ENCODE results near the gene DLGAP1. TPM values are rescaled to one million over a fixed set of nuclear protein-coding genes. Genes with fewer than 3 reads are reported as not detected.
A peak's percentile ranks its signal among the peaks of the same experiment; 100 is the strongest.

Gene DLGAP1
- total RNA-seq, 1 experiment from 2014 or later = 27.5 TPM

DNA sequence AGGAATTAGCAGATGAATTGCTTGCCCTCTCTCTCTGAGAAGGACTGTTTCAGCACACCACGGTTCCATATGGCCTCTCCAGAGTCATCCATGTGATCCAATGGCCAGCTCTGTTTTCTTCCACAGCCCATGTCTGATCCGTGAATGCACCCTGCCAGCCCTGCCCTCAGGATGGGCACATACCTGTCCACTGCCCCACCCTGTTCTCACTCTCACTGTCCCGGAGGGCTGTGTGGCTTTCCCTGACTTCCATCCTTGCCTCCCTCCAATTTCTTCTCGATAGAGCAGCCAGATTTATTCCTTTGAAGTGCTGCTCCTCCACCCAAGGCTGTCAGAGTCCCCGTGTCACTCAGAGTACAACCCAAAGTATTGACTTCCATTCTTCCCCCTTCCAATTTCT lies 662.0 kb downstream of the DLGAP1 start:
- no peak for DNase-seq (ENCODE audit: low read depth, low spot score)
- in situ Hi-C loops (cut with HindIII; ENCODE audit: low pct_unique_long_range_greater_than_20kb, low sequenced_read_pairs) = no loop called here

GRCh38 chr18:3792711-3793110 lies 662.4 kb downstream of the DLGAP1 start:
- in situ Hi-C loops (cut with HindIII; ENCODE audit: low pct_unique_long_range_greater_than_20kb, low sequenced_read_pairs) = no loop called here
- DNase-seq (ENCODE audit: low read depth, low spot score) = no peak

DNA sequence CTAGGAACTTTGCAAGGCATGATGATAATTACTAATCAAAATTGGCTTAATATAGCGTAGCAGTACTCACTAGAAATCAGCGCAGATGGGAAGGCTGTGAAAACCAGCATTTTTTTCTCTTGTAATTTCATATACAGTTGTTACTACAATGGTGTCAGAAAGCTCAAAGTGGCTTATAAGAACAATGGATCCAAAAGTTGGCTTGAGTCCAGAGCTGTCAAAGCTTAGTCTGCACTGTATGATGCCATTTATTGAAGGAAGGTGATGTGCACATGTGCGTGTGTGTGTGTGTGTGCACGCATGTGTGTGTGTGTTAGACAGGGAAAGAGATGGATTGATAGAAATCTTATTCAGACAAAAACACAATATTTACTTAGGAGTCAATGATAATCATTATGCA lies 663.9 kb downstream of the DLGAP1 start:
- in situ Hi-C loops (cut with HindIII; ENCODE audit: low pct_unique_long_range_greater_than_20kb, low sequenced_read_pairs) = no loop called here
- no peak for DNase-seq (ENCODE audit: low read depth, low spot score)

GRCh38 chr18:3790703-3791102 lies 664.4 kb downstream of the DLGAP1 start:
- no peak for DNase-seq (ENCODE audit: low read depth, low spot score)
- in situ Hi-C loops (cut with HindIII; ENCODE audit: low pct_unique_long_range_greater_than_20kb, low sequenced_read_pairs) = no loop called here

- in situ Hi-C loops (cut with HindIII; ENCODE audit: low pct_unique_long_range_greater_than_20kb, low sequenced_read_pairs) = no loop called here
- no peak for DNase-seq (ENCODE audit: low read depth, low spot score)
Observed at GRCh38 chr18:3789525-3789924, 665.6 kb downstream of the DLGAP1 start.

DNA sequence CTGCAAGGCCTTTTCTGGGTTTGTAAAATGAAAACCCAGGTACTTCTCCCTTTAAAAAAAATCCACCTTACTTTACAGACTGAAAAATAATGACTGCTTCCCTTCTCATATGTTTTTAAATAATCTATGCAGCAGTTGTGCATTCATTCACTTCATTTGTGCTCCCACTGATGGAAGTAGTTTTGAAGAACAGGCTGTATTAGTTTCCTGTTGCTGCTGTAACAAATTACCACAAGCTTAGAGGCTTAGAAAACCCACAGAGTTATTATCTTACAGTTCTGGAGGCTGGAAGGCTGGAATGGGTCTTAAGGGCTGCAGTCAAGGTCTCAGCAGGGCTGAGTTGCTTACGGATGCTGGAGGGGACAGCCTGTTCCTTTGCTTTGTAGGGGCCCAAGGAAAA lies 670.2 kb downstream of the DLGAP1 start:
- in situ Hi-C loops (cut with HindIII; ENCODE audit: low pct_unique_long_range_greater_than_20kb, low sequenced_read_pairs) = no loop called here
- DNase-seq (ENCODE audit: low read depth, low spot score) = no peak

DNA sequence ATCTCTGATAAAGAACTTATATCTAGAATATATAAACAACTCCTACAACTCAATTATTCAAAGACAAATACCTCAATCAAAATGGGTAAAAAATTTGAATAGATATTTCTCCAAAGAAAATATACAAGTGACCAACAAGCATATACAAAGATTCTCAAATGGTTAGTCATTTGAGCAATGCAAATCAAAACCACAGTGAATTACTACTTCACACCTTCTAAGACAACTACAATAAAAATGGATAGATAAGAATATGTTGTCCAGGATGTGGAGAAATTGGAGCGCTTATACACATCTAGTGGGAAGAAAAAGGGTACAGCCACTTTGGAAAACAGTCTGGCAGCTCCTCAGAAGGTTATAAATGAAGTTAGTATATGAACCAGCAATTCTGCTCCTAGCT lies 672.2 kb downstream of the DLGAP1 start:
- in situ Hi-C loops (cut with HindIII; ENCODE audit: low pct_unique_long_range_greater_than_20kb, low sequenced_read_pairs) = no loop called here
- DNase-seq (ENCODE audit: low read depth, low spot score) = no peak

- in situ Hi-C loops (cut with HindIII; ENCODE audit: low pct_unique_long_range_greater_than_20kb, low sequenced_read_pairs) = no loop called here
- DNase-seq (ENCODE audit: low read depth, low spot score) = no peak
Observed at GRCh38 chr18:3777719-3778118, 677.4 kb downstream of the DLGAP1 start.

- DNase-seq (ENCODE audit: low read depth, low spot score) = no peak
- in situ Hi-C loops (cut with HindIII; ENCODE audit: low pct_unique_long_range_greater_than_20kb, low sequenced_read_pairs) = no loop called here
Observed at GRCh38 chr18:3777122-3777521, 678.0 kb downstream of the DLGAP1 start.

DNA sequence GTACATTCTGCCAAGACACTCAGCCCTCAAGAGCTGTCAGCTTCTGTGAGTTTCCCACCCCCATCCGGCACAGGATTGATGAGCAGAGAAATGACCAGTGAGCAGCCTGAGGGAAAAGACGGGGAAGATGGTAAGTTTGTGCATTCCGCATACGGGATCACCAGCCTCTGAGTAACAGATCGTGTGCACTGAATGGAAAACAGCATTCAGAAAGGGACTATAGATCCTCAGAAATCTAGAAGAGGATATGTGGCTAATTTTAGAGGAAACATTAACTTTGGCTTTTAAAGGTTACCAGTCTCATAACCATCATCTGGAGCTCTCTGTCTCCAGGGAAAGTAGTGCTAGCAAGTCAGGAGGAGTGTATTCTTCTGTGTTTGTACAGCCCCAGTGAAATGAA lies 679.1 kb downstream of the DLGAP1 start:
- in situ Hi-C loops (cut with HindIII; ENCODE audit: low pct_unique_long_range_greater_than_20kb, low sequenced_read_pairs) = no loop called here

GRCh38 chr18:3773303-3773702 lies 681.8 kb downstream of the DLGAP1 start:
- in situ Hi-C loops (cut with HindIII; ENCODE audit: low pct_unique_long_range_greater_than_20kb, low sequenced_read_pairs) = no loop called here
- no peak for DNase-seq (ENCODE audit: low read depth, low spot score)

More for the DNA sequence above, 679.1 kb downstream of the DLGAP1 start:
- DNase-seq (ENCODE audit: low read depth, low spot score) = peak; percentile 93

- peak; percentile 94 for DNase-seq (ENCODE audit: low read depth, low spot score)
- in situ Hi-C loops (cut with HindIII; ENCODE audit: low pct_unique_long_range_greater_than_20kb, low sequenced_read_pairs) = no loop called here
Observed at GRCh38 chr18:3771121-3771971, 683.8 kb downstream of the DLGAP1 start.

DNA sequence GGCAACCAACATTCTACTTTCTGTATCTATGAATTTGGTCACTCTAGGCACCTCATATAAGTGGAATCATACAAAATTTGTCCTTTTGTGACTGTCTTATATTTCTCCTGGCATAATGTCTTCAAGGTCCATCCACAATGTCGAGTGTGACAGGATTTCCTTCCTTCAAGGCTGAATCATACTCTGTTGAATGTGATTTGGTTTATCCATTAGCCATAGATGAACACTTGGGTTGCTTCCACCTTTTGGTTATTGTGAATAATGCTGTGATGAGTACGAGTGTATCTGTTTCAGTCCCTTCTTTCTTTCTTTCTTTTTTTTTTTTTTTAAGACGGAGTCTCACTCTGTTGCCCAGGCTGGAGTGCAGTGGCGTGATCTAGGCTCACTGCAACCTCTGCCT lies 693.8 kb downstream of the DLGAP1 start:
- no peak for DNase-seq (ENCODE audit: low read depth, low spot score)
- in situ Hi-C loops (cut with HindIII; ENCODE audit: low pct_unique_long_range_greater_than_20kb, low sequenced_read_pairs) = no loop called here

DNA sequence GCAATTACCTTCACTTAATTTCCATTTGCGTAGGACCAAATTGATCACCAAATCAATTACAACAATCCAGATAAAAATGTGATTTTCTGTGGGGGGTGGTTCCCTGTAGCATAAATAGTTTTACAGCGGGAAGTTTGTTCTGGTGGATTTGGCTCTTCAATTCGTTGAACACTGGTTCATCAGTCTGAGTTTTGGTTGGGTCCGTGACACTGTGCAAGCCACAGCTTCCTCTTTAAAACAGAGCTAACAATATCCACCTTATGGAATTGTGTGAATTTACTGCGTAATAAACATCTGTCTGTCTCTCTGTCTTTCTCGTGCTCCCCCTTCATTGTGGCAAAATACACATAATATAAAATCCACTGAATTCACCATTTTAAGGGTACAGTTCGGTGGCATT lies 694.4 kb downstream of the DLGAP1 start:
- no peak for DNase-seq (ENCODE audit: low read depth, low spot score)
- in situ Hi-C loops (cut with HindIII; ENCODE audit: low pct_unique_long_range_greater_than_20kb, low sequenced_read_pairs) = no loop called here

- DNase-seq (ENCODE audit: low read depth, low spot score) = no peak
- in situ Hi-C loops (cut with HindIII; ENCODE audit: low pct_unique_long_range_greater_than_20kb, low sequenced_read_pairs) = no loop called here
Observed at GRCh38 chr18:3759099-3759498, 696.0 kb downstream of the DLGAP1 start.

DNA sequence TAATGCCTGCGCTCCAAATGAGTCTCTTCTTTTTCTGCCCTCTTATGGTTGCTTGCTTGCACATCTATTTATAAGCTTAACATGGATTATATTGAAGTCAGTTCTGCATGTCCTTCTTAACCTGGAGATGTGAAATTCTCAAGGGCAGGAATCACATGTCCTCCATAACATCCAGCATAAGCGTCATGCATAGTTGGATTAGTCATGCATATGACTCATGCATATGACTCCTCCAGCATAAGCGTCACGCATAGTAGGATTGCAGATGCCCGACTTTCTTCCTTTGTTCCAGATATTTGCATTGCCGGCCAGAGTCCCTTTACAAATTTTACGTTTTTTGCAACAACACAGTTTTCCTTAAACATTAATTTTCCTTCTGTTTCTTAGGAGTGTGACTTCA lies 696.6 kb downstream of the DLGAP1 start:
- in situ Hi-C loops (cut with HindIII; ENCODE audit: low pct_unique_long_range_greater_than_20kb, low sequenced_read_pairs) = no loop called here
- DNase-seq (ENCODE audit: low read depth, low spot score) = peak; percentile 26

DNA sequence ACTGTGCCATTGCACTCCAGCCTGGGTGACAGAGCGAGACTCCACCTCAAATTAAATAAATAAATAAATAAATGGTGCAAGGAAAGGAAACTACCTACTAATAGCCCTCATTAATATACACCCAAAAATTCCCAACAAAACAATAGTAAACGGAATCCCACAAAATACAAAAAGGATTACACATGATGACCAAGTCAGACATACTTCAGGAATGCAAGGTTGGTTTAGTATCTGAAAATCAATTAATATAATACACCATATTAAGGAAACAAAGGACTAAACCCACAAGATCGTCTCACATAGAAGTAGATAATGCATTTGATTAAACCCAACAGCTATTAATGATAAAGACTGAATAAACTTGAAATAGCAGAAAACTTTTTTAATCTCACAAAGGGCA lies 697.7 kb downstream of the DLGAP1 start:
- in situ Hi-C loops (cut with HindIII; ENCODE audit: low pct_unique_long_range_greater_than_20kb, low sequenced_read_pairs) = no loop called here
- DNase-seq (ENCODE audit: low read depth, low spot score) = no peak

DNA sequence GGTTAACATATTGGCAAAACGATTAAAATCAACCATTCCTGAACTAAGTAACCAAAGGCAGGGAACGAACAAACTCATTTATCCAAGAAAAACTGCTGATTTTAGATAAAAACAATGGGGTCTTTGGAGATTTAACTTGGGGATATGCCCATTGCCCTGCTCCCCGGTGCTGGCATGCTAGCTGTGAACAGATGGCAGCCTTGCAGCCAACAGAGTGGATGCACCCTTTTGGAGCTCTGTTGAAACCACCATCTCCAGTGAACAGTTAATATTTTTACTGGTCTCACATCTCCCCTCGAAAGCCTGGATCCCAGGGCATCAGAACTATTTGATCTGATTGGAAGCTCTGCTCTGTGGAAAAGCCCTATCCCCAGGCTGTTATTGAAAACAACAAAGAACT lies 702.0 kb downstream of the DLGAP1 start:
- DNase-seq (ENCODE audit: low read depth, low spot score) = no peak
- in situ Hi-C loops (cut with HindIII; ENCODE audit: low pct_unique_long_range_greater_than_20kb, low sequenced_read_pairs) = no loop called here

- in situ Hi-C loops (cut with HindIII; ENCODE audit: low pct_unique_long_range_greater_than_20kb, low sequenced_read_pairs) = no loop called here
- DNase-seq (ENCODE audit: low read depth, low spot score) = peak; percentile 59
Observed at GRCh38 chr18:3748086-3748485, 707.0 kb downstream of the DLGAP1 start.

All from SK-MEL-5 (cell line).